H9 (cell line): ENCODE measurements around the gene EZH2. TPM values are rescaled to one million over a fixed set of nuclear protein-coding genes. Genes with fewer than 3 reads are reported as not detected.

Source experiments
- DNase-seq: peaks from one replicate; pipeline ENCODE4 v3.0.0-alpha.2; 2017
- H2AFZ ChIP-seq: one replicate; pipeline ENCODE4 v1.6.1; 2013; ENCODE audit warnings: mild to moderate bottlenecking, low read length, control low read depth, moderate library complexity
- H2AK5ac ChIP-seq: 2 replicates; pipeline ENCODE4 v1.6.1; 2013; ENCODE audit warnings: low read length, control low read depth, mixed read lengths; ENCODE audit not compliant: insufficient read length
- H2BK120ac ChIP-seq: one replicate; pipeline ENCODE4 v1.6.1; 2013; ENCODE audit warnings: low read depth, mild to moderate bottlenecking, low read length, control low read depth, inconsistent platforms; ENCODE audit not compliant: poor library complexity, severe bottlenecking
- H2BK12ac ChIP-seq: 2 replicates; pipeline ENCODE4 v1.6.1; 2013; ENCODE audit warnings: low read length, control low read depth, mixed read lengths, low read depth; ENCODE audit not compliant: insufficient read length
- H2BK15ac ChIP-seq: 2 replicates; pipeline ENCODE4 v1.6.1; 2013; ENCODE audit warnings: low read depth, low read length, control low read depth
- H2BK20ac ChIP-seq: one replicate; pipeline ENCODE4 v1.6.1; 2013; ENCODE audit warnings: low read depth, mild to moderate bottlenecking, low read length, control low read depth, inconsistent platforms; ENCODE audit not compliant: poor library complexity, severe bottlenecking
- H2BK5ac ChIP-seq: 2 replicates; pipeline ENCODE4 v1.6.1; 2013; ENCODE audit warnings: low read length, control low read depth, mixed read lengths; ENCODE audit not compliant: insufficient read length
- H3K14ac ChIP-seq: 2 replicates; pipeline ENCODE4 v1.6.1; 2013; ENCODE audit warnings: low read length, control low read depth; ENCODE audit not compliant: insufficient read depth
- H3K18ac ChIP-seq: 2 replicates; pipeline ENCODE4 v1.6.1; 2013; ENCODE audit warnings: low read depth, mild to moderate bottlenecking, mixed read lengths, low read length, control low read depth; ENCODE audit not compliant: insufficient read length
- H3K23ac ChIP-seq: 2 replicates; pipeline ENCODE4 v1.6.1; 2013; ENCODE audit warnings: low read length, control low read depth, mixed read lengths, low read depth; ENCODE audit not compliant: insufficient read length
- H3K23me2 ChIP-seq: 2 replicates; pipeline ENCODE4 v1.6.1; 2013; ENCODE audit warnings: low read depth, mild to moderate bottlenecking, mixed read lengths, low read length, control low read depth; ENCODE audit not compliant: insufficient read length, poor library complexity, severe bottlenecking
- H3K27ac ChIP-seq: 2 replicates; pipeline ENCODE4 v1.5.1; 2013; ENCODE audit warnings: low read length, control low read depth, mixed read lengths, low read depth; ENCODE audit not compliant: insufficient read length
- H3K27me3 ChIP-seq: 2 replicates; pipeline ENCODE4 v1.6.1; 2013; ENCODE audit warnings: low read length, control low read depth, inconsistent platforms; ENCODE audit not compliant: insufficient read depth
- H3K4ac ChIP-seq: 2 replicates; pipeline ENCODE4 v1.6.1; 2013; ENCODE audit warnings: low read depth, mild to moderate bottlenecking, control low read depth, inconsistent platforms, low read length, moderate library complexity
- H3K4me1 ChIP-seq: 2 replicates; pipeline ENCODE4 v1.6.1; 2013; ENCODE audit warnings: low read length, control low read depth, inconsistent platforms; ENCODE audit not compliant: insufficient read depth
- H3K4me2 ChIP-seq: 2 replicates; pipeline ENCODE4 v1.6.1; 2013; ENCODE audit warnings: low read length, control low read depth, mixed read lengths; ENCODE audit not compliant: insufficient read length, insufficient read depth
- H3K56ac ChIP-seq: 2 replicates; pipeline ENCODE4 v1.6.1; 2013; ENCODE audit warnings: low read depth, mild to moderate bottlenecking, mixed read lengths, low read length, control low read depth; ENCODE audit not compliant: insufficient read length
- H3K79me1 ChIP-seq: 2 replicates; pipeline ENCODE4 v1.6.1; 2013; ENCODE audit warnings: low read depth, mild to moderate bottlenecking, moderate library complexity, low read length, control low read depth, inconsistent platforms; ENCODE audit not compliant: insufficient read depth, poor library complexity, severe bottlenecking
- H3K79me2 ChIP-seq: 2 replicates; pipeline ENCODE4 v1.6.1; 2013; ENCODE audit warnings: low read length, control low read depth, inconsistent platforms; ENCODE audit not compliant: insufficient read depth
- H3K9ac ChIP-seq: 2 replicates; pipeline ENCODE4 v1.6.1; 2013; ENCODE audit warnings: low read length, control low read depth, mixed read lengths; ENCODE audit not compliant: insufficient read length; ENCODE audit errors: extremely low read depth
- H3K9me3 ChIP-seq: one replicate; pipeline ENCODE4 v1.6.1; 2013; ENCODE audit warnings: low read depth, low read length, inconsistent platforms; ENCODE audit not compliant: control insufficient read depth
- H3T11ph ChIP-seq: one replicate; pipeline ENCODE4 v1.6.1; 2013; ENCODE audit warnings: mild to moderate bottlenecking, low read length, control low read depth, inconsistent platforms
- H4K20me1 ChIP-seq: one replicate; pipeline ENCODE4 v1.6.1; 2013; ENCODE audit not compliant: control insufficient read depth, insufficient read length, insufficient read depth
- H4K5ac ChIP-seq: 2 replicates; pipeline ENCODE4 v1.6.1; 2013; ENCODE audit warnings: low read depth, mild to moderate bottlenecking, mixed read lengths, low read length, control low read depth; ENCODE audit not compliant: insufficient read length
- H4K8ac ChIP-seq: replicated peaks from 2 replicates; pipeline ENCODE4 v1.6.1; 2013; ENCODE audit warnings: low read length, control low read depth, mixed read lengths, low read depth; ENCODE audit not compliant: insufficient read length
- H4K91ac ChIP-seq: 2 replicates; pipeline ENCODE4 v1.6.1; 2013; ENCODE audit warnings: low read depth, mild to moderate bottlenecking, moderate library complexity, mixed read lengths, low read length, control low read depth; ENCODE audit not compliant: insufficient read length
- H3K27ac Mint-ChIP-seq, 3 experiments: 2 replicates in 2 of 3; 3 replicates in 1 of 3; pipeline ENCODE4 v1.8.0; 2020 to 2021; ENCODE audit warnings: mixed read lengths in 3 of 3, mild to moderate bottlenecking in 1 of 3, moderate library complexity in 1 of 3
- H3K27me3 Mint-ChIP-seq: 2 replicates; pipeline ENCODE4 v1.8.0; 2021; ENCODE audit warnings: low read depth, mild to moderate bottlenecking, moderate library complexity, mixed read lengths
- H3K36me3 Mint-ChIP-seq, 3 experiments: 2 replicates in 2 of 3; 3 replicates in 1 of 3; pipeline ENCODE4 v1.8.0; 2020 to 2021; ENCODE audit warnings: low read depth in 3 of 3, mixed read lengths in 3 of 3; ENCODE audit not compliant: insufficient read depth in 1 of 3
- H3K4me1 Mint-ChIP-seq, 2 experiments: 2 replicates each; pipeline ENCODE4 v1.8.0; 2020; ENCODE audit warnings: mixed read lengths in 2 of 2
- H3K4me3 Mint-ChIP-seq, 2 experiments: 2 replicates in 1 of 2; 3 replicates in 1 of 2; pipeline ENCODE4 v1.8.0; 2020 to 2021; ENCODE audit warnings: mild to moderate bottlenecking in 2 of 2, mixed read lengths in 2 of 2, moderate library complexity in 1 of 2
- H3K9me3 Mint-ChIP-seq, 2 experiments: 2 replicates in 1 of 2; 3 replicates in 1 of 2; pipeline ENCODE4 v1.8.0; 2020; ENCODE audit warnings: mild to moderate bottlenecking in 2 of 2, mixed read lengths in 2 of 2, moderate library complexity in 1 of 2
- WGBS: extraction: QIAGEN DNeasy Blood & Tissue Kit; methylation state at CpG from one replicate; pipeline ENCODE4 v1.1.7; 2013; ENCODE audit warnings: missing lambda C conversion rate, low lambda C conversion rate, mixed read lengths; ENCODE audit not compliant: insufficient read length; ENCODE audit errors: extremely low coverage; 5-methylcytosine and 5-hydroxymethylcytosine counted together
- total RNA-seq: library from RNA; stranded (reverse); gene quantifications from 2 replicates; pipeline ENCODE4 v1.2.1, GENCODE V29; 2021
- TF ChIP-seq, protein P1 (sequence below): fragments of 200-600 bp; sonication (generic); conservative IDR thresholded peaks from 3 replicates; pipeline ENCODE4 v1.8.0; 2021; ENCODE audit warnings: antibody characterized with exemption, mild to moderate bottlenecking

Gene EZH2
- total RNA-seq, 1 experiment from 2014 or later = 41.3 TPM

DNA sequence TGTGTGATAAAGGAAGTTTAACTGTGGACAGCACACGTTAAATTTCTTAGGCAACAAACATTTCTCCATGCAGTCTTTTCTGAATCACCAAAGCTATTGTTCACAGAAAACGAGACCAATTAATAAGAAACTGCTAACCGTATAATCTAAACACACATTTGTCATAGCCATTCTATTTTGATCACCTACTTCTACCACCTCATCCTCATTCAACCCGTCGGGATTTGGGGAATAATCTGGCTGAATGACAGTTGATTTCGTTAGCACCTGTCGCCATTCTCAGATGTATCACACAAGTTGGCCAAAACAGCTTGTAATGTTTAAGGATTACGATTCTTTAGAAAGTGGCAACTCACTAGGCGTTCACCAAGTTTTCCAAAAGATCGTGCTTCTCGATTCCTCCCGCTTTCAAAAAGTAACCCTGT lies 1.2 kb downstream of the EZH2 start:
- Histone ChIP-seq H4K20me1 (no peaks in the 10 kb centered on the region), H2AK5ac (no peak overlapping the region), H3K4ac (no peak overlapping the region), H3K27me3 (no peaks in the 10 kb centered on the region), H3K27ac (no peak overlapping the region), H4K5ac (no peak overlapping the region), H3K23me2 (peaks cover 7% of the 10 kb centered on the region), H3K18ac (no peak overlapping the region), H2BK20ac (no peak overlapping the region), H3T11ph (no peak overlapping the region), H3K9me3 (no peaks in the 10 kb centered on the region), H3K79me1 (no peaks in the 10 kb centered on the region), H3K14ac (no peak overlapping the region; the same call in 1 of the 2 replicates), H2BK15ac (no peak overlapping the region), H3K56ac (no peak overlapping the region), H3K4me1 (no peaks in the 10 kb centered on the region), H3K23ac (no peak overlapping the region), H3K79me2 (peaks cover 18% of the 10 kb centered on the region; the same call in 1 of the 2 replicates), H2BK120ac (no peak overlapping the region), H3K4me2 (peak overlapping the region; percentile 95), H4K8ac (no peak overlapping the region), H2AFZ (no peak overlapping the region), H4K91ac (no peak overlapping the region), H2BK5ac (no peak overlapping the region), H3K9ac (peak overlapping the region; percentile 79), H2BK12ac (no peak overlapping the region)
- H3K27ac Mint-ChIP-seq = peak overlapping the region in 2 of 3 experiments; percentile 21 to 40; a peak in 2 of 7 replicates
- TF ChIP-seq, protein P1, sequence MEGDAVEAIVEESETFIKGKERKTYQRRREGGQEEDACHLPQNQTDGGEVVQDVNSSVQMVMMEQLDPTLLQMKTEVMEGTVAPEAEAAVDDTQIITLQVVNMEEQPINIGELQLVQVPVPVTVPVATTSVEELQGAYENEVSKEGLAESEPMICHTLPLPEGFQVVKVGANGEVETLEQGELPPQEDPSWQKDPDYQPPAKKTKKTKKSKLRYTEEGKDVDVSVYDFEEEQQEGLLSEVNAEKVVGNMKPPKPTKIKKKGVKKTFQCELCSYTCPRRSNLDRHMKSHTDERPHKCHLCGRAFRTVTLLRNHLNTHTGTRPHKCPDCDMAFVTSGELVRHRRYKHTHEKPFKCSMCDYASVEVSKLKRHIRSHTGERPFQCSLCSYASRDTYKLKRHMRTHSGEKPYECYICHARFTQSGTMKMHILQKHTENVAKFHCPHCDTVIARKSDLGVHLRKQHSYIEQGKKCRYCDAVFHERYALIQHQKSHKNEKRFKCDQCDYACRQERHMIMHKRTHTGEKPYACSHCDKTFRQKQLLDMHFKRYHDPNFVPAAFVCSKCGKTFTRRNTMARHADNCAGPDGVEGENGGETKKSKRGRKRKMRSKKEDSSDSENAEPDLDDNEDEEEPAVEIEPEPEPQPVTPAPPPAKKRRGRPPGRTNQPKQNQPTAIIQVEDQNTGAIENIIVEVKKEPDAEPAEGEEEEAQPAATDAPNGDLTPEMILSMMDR = no peak
- H3K9me3 Mint-ChIP-seq = peaks cover 0 to 4% of the 10 kb centered on the region in 2 experiments; a peak in 1 of 5 replicates
- peaks cover 11 to 17% of the 10 kb centered on the region in 2 experiments; a peak in 2 of 4 replicates for H3K4me1 Mint-ChIP-seq
- WGBS = no CpG with 5 or more reads among the region's 12 CpGs
- H3K27me3 Mint-ChIP-seq = peaks cover 1% of the 10 kb centered on the region; the same call in 1 of the 2 replicates
- peak overlapping the region; percentile 84 to 97 for H3K4me3 Mint-ChIP-seq
- peaks cover 1 to 11% (median 3%) of the 10 kb centered on the region in 3 experiments; a peak in 6 of 7 replicates for H3K36me3 Mint-ChIP-seq
- DNase-seq = no peak
